BLaER1 (cell line): ENCODE measurements around the gene WNT7A.

ENCODE experiments used
- H3K27ac ChIP-seq: shearing (Covaris generic); formaldehyde crosslinking; 2 replicates; pipeline ENCODE4 v1.8.1; 2022
- H3K27me3 ChIP-seq: shearing (Covaris generic); formaldehyde crosslinking; 2 replicates; pipeline ENCODE4 v1.8.1; 2022
- H3K36me3 ChIP-seq: shearing (Covaris generic); formaldehyde crosslinking; 2 replicates; pipeline ENCODE4 v1.8.1; 2022
- H3K4me1 ChIP-seq: shearing (Covaris generic); formaldehyde crosslinking; 2 replicates; pipeline ENCODE4 v1.8.1; 2022
- H3K4me2 ChIP-seq: shearing (Covaris generic); formaldehyde crosslinking; 2 replicates; pipeline ENCODE4 v1.8.1; 2022
- H3K4me3 ChIP-seq: shearing (Covaris generic); formaldehyde crosslinking; 2 replicates; pipeline ENCODE4 v1.8.1; 2022
- H3K9ac ChIP-seq: shearing (Covaris generic); formaldehyde crosslinking; 2 replicates; pipeline ENCODE4 v1.8.1; 2022
- H3K9me3 ChIP-seq: shearing (Covaris generic); formaldehyde crosslinking; 2 replicates; pipeline ENCODE4 v1.8.1; 2022
- H4K20me1 ChIP-seq: shearing (Covaris generic); formaldehyde crosslinking; 2 replicates; pipeline ENCODE4 v1.8.1; 2022
- Cebpa-rat ChIP-seq: shearing (Covaris generic); IDR thresholded peaks from 2 replicates; pipeline ENCODE4 v1.8.1; 2022

WNT7A gene

DNA sequence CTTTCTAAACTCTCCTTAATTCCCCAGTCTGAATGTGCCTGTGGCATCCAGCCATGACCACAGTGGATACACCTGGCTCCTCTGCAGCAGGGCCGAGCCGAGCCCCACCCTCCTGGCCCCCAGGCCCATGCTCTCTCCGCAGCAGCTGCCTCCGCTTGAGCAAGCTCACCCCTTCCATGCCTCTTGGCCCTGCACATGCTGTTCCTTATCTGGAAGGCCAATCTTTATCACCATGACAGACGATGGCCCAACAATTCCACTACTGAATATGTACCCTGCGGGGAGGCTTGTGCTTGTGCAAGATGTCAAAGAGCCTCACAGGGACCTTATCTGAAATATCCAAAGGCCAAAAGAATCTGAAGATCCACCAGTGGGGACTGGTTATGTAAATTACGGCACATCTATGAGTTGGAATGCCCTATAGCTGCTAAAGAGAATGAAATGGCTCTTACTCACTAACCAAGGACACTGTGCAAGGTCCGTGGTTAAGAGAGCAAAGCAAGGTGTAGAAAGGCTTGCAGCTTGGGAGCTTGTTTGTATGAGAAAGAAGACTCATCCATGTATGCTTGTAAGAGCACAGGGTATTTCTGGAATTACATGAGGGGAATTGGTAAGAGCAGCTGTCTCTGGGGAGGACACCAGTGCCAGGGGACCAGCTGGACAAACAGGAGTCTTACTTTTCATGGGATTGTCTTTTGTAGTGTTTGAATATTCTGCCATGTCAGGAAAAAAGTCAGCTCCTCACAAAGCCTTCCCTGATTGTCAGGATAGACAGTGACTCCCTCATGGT lies 55.2 kb downstream of the WNT7A start:
- no peak overlapping the region for H3K9ac ChIP-seq
- H4K20me1 ChIP-seq = no peaks in the 10 kb centered on the region
- no peak for TF ChIP-seq Cebpa-rat
- H3K4me2 ChIP-seq = no peak overlapping the region
- no peak overlapping the region for H3K27ac ChIP-seq
- H3K27me3 ChIP-seq = no peaks in the 10 kb centered on the region
- no peak overlapping the region for H3K4me3 ChIP-seq
- H3K4me1 ChIP-seq = no peaks in the 10 kb centered on the region
- no peaks in the 10 kb centered on the region for H3K36me3 ChIP-seq
- peaks cover 21% of the 10 kb centered on the region; the same call in 1 of the 2 replicates for H3K9me3 ChIP-seq

DNA sequence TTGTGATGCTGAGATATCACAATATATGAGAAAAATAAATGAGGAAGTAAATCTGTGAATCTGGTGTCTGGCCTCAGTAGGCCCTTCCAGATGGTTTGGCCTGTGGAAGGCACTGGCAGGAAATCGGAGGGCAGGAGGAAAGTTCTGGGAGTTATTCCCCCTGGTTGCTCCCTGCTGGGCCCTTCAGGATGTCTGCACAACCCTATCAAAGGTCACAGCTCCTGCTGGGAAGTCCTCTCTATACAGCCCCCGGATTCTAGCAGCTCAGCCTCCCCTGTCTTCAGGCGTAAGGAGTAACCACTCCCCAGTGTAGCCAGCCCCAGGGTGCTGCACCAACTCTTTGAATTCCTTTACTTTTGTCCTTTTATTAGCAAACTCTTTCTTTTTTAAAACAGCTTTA lies 56.2 kb downstream of the WNT7A start:
- H3K9ac ChIP-seq = no peak overlapping the region
- H3K9me3 ChIP-seq = peaks cover 21% of the 10 kb centered on the region; the same call in 1 of the 2 replicates
- no peak for TF ChIP-seq Cebpa-rat
- H3K4me1 ChIP-seq = no peaks in the 10 kb centered on the region
- H3K4me2 ChIP-seq = no peak overlapping the region
- no peaks in the 10 kb centered on the region for H3K27me3 ChIP-seq
- no peak overlapping the region for H3K27ac ChIP-seq
- H3K36me3 ChIP-seq = no peaks in the 10 kb centered on the region
- H3K4me3 ChIP-seq = no peak overlapping the region
- H4K20me1 ChIP-seq = no peaks in the 10 kb centered on the region

DNA sequence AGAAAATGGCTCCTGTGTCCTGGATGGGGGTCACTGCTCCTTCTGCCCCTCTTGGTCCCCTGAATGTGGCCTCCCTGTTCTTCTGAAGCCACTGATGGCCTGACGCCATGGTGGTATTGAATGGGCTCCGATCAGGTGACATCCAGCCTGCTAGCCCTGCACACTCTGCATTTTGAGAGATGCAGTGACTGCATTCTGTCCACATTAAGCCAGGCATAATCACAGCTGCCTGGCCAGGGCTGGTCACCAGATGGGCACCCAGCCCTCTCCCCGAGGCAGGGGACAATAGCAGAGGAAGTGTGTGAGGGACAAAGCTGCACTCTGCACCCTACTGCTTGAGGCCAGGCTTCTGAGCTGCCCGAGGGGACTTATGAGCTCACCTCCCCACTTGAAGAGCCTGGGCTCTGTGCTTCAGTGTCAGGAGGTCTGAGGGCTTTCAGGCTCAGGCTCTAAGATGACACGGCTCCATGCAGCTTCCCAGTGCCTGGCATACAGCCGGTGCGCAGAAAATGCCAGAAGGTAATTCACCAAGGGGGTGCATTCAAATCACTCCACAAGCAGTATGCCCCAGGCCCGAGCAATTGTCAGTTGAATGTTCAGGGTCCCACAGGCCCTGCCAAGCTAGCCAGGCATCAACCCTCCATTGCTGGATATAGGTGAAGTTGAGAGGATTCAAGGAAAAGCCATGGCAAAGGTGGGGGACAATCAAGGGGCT lies 56.8 kb downstream of the WNT7A start:
- H3K27ac ChIP-seq = no peak overlapping the region
- no peak overlapping the region for H3K4me2 ChIP-seq
- H4K20me1 ChIP-seq = no peaks in the 10 kb centered on the region
- no peaks in the 10 kb centered on the region for H3K27me3 ChIP-seq
- peaks cover 24% of the 10 kb centered on the region for H3K9me3 ChIP-seq
- no peak overlapping the region for H3K9ac ChIP-seq
- no peak overlapping the region for H3K4me3 ChIP-seq
- H3K36me3 ChIP-seq = no peaks in the 10 kb centered on the region
- no peaks in the 10 kb centered on the region for H3K4me1 ChIP-seq
- no peak for TF ChIP-seq Cebpa-rat

DNA sequence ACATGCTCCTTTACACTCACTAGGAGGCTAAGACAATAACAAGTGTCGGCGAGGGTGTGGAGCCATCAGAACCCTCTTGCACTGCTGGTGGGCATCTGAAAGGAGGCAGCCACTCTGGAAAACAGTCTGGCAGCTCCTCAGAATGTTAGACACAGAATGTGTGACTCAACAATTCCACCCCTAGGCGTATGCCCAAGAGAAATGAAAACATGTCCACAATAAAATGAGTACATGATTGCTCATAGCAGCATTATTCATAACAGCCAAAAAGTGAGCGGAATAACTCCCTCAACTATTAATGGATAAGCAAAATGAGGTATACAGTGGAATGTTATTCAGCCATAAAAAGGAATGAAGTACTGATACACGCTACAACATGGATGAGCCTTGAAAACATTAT lies 57.8 kb downstream of the WNT7A start:
- TF ChIP-seq Cebpa-rat = no peak
- Histone ChIP-seq H3K36me3 (no peaks in the 10 kb centered on the region), H3K4me3 (no peak overlapping the region), H3K4me2 (no peak overlapping the region), H3K27me3 (no peaks in the 10 kb centered on the region), H3K9ac (no peak overlapping the region), H3K4me1 (no peaks in the 10 kb centered on the region), H3K9me3 (peaks cover 34% of the 10 kb centered on the region), H3K27ac (no peak overlapping the region), H4K20me1 (no peaks in the 10 kb centered on the region)

DNA sequence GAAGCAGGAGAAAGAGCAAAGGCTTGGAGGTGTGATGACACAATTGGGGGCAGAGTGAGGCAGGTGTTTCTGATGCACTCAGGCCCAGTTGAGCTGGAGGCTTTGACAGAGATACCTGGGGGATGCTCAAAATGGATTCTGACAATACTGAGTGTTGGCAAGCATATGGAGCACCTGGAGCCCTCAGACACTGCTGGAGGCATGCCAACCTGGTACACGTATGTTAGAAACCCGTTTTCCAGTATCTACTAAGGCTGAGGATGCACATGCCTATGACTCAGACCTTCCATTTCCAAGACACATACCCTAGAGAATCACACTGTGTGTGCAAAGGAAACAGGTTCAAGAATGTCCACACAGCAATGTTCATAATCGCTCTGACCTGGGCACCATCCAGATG lies 58.7 kb downstream of the WNT7A start:
- Histone ChIP-seq H3K27me3 (no peaks in the 10 kb centered on the region), H3K36me3 (no peaks in the 10 kb centered on the region), H3K9ac (no peak overlapping the region), H3K4me2 (no peak overlapping the region), H3K9me3 (peaks cover 43% of the 10 kb centered on the region), H4K20me1 (no peaks in the 10 kb centered on the region), H3K4me3 (no peak overlapping the region), H3K4me1 (no peaks in the 10 kb centered on the region), H3K27ac (no peak overlapping the region)
- TF ChIP-seq Cebpa-rat = no peak

DNA sequence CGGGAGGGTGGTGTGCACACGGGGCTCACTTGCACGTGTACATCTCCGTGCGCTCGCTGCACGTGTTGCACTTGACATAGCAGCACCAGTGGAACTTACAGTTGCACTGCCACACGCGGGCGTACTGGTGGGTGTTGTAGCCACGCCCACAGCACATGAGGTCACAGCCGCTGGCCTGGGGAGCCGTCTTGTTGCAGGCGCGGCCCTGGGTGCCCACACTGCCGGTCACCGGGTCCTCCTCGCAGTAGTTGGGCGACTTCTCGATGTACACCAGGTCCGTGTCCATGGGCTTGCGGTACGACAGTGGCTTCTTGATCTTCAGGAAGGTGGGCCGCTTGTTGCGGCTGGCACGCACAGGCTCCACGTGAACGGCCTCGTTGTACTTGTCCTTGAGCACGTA lies 61.0 kb downstream of the WNT7A start:
- Histone ChIP-seq H3K4me3 (no peak overlapping the region), H4K20me1 (no peaks in the 10 kb centered on the region), H3K36me3 (no peaks in the 10 kb centered on the region), H3K4me1 (no peaks in the 10 kb centered on the region), H3K9ac (no peak overlapping the region), H3K9me3 (peaks cover 65% of the 10 kb centered on the region), H3K4me2 (no peak overlapping the region), H3K27me3 (no peaks in the 10 kb centered on the region), H3K27ac (no peak overlapping the region)
- no peak for TF ChIP-seq Cebpa-rat

DNA sequence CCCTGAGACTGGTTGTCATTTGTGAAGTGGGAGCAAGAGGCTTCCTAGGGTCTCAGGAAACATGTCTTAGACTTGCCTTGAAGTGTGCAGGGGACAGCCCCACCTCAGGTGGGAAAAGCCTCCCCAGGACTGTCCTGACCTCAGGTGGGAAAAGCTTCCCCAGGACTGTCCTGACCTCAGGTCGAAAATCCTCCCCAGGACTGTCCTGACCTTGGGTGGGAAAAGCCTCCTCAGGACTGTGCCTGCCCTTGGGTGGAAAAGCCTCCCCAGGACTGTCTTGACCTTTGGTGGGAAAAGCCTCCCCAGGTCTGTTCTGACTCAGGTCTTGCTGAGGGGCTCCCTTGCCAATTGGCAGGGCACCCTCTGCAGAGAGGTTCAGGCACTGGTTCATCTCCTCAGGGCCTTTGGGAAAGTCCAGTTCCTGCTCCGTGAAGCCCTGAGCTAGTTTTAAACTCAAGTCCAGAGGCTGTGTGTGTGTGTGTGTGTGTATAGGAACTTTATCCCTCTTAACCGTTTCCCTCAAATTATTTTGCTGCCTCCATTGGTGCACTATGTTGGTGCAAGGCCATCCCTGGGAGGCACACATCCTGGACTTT lies 64.7 kb downstream of the WNT7A start:
- TF ChIP-seq Cebpa-rat = no peak
- no peaks in the 10 kb centered on the region for H3K27me3 ChIP-seq
- H3K4me1 ChIP-seq = no peaks in the 10 kb centered on the region
- no peak overlapping the region for H3K9ac ChIP-seq
- no peaks in the 10 kb centered on the region for H4K20me1 ChIP-seq
- H3K36me3 ChIP-seq = no peaks in the 10 kb centered on the region
- no peak overlapping the region for H3K4me2 ChIP-seq
- no peak overlapping the region for H3K27ac ChIP-seq
- peak overlapping the region; percentile 34; the same call in 1 of the 2 replicates for H3K4me3 ChIP-seq
- H3K9me3 ChIP-seq = peaks cover 66% of the 10 kb centered on the region

DNA sequence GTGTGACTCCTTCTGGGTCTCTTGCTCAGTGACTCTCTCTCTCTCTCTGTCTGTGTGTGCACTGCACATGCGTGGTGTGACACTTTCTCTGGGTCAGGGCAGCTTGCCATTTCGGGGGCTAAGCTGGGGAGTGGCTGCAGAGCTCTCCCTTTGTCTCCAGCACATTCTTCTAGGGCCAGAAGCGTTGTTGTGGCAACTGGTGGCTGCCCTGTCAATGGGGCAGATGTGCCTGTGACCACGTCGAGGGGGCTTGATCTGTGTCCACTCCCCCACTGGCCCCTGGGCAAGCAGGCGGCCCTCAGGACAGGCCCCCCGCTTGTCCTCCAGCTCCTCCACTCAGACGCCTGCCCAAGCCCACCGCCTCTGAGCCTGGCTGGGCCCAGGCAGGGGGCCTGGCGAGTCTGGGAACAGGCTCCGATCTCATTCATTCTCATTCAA lies 67.8 kb downstream of the WNT7A start:
- H4K20me1 ChIP-seq = no peaks in the 10 kb centered on the region
- H3K4me2 ChIP-seq = no peak overlapping the region
- no peak for TF ChIP-seq Cebpa-rat
- H3K36me3 ChIP-seq = no peaks in the 10 kb centered on the region
- H3K9ac ChIP-seq = no peak overlapping the region
- H3K27ac ChIP-seq = no peak overlapping the region
- H3K27me3 ChIP-seq = no peaks in the 10 kb centered on the region
- H3K4me3 ChIP-seq = no peak overlapping the region
- peaks cover 56% of the 10 kb centered on the region for H3K9me3 ChIP-seq
- no peaks in the 10 kb centered on the region for H3K4me1 ChIP-seq

DNA sequence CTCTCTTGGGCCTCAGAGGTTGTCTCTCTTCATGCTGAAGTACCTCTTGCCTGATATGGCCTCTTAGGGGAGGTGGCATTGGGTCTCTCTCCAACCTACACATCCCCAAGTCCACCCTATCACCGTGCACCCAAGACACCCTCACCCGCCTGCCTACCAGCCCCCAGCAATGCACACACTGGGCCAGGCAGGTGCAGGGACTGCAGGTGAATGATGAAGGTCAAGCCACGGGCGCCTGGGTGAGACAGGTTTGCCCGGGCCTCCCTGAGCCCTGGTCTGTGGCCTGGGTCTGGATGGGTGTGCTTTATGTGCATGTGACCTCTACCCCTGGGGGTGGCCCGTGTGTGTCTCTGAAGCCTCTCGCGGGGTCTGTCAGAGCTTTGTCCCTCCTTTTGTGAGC lies 68.3 kb downstream of the WNT7A start:
- Histone ChIP-seq H3K4me2 (no peak overlapping the region), H4K20me1 (no peaks in the 10 kb centered on the region), H3K27ac (no peak overlapping the region), H3K4me3 (no peak overlapping the region), H3K36me3 (no peaks in the 10 kb centered on the region), H3K4me1 (no peaks in the 10 kb centered on the region), H3K27me3 (no peaks in the 10 kb centered on the region), H3K9me3 (peaks cover 56% of the 10 kb centered on the region), H3K9ac (no peak overlapping the region)
- no peak for TF ChIP-seq Cebpa-rat

DNA sequence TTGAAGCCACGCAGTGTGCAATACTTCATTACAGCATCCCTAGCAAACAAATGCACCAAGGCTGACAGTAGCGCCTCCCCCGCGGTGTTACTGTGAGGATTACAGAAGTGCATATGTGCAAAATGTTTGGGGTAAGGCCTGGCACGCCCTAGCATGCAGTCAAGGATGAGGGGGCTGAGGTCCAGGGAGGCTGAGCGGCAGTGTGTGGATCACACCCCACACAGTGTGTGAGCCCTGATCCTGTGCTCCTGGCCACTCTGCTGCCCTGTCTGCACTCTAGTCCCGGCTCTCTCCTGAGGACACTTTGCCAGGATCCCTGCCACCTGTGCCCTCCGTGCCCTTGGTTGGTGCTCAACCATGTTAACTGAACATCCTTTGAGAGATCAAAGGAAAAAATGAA lies 71.3 kb downstream of the WNT7A start:
- H4K20me1 ChIP-seq = no peaks in the 10 kb centered on the region
- H3K4me1 ChIP-seq = no peaks in the 10 kb centered on the region

More for the DNA sequence above, 71.3 kb downstream of the WNT7A start:
- H3K36me3 ChIP-seq = no peaks in the 10 kb centered on the region
- H3K4me3 ChIP-seq = no peak overlapping the region
- no peak overlapping the region for H3K4me2 ChIP-seq
- no peaks in the 10 kb centered on the region for H3K27me3 ChIP-seq
- no peak overlapping the region for H3K9ac ChIP-seq
- peaks cover 34% of the 10 kb centered on the region for H3K9me3 ChIP-seq
- TF ChIP-seq Cebpa-rat = no peak
- no peak overlapping the region for H3K27ac ChIP-seq
